NCI-H146 treated with DMSO at 0.1 percent for 48 hours (cell line): ENCODE measurements around the gene CDC26.
"Not testable (repeated sequence)": the region's sequence is repeated elsewhere in the genome, so short reads cannot be mapped to it uniquely, and the experiment has no call there.

ENCODE experiments used
- DNase-seq: peaks from one replicate; lab custom pipeline; 2025; ENCODE audit not compliant: unreplicated experiment; lab: John Stamatoyannopoulos, UW

CDC26 gene

GRCh38 chr9:113296247-113296646 lies 20.9 kb upstream of the CDC26 start:
- DNase-seq: not testable (repeated sequence)

GRCh38 chr9:113293285-113293878 lies 18.0 kb upstream of the CDC26 start:
- DNase-seq: no peak

GRCh38 chr9:113290052-113290607 lies 14.8 kb upstream of the CDC26 start:
- DNase-seq: no peak

- DNase-seq: no peak
Observed at GRCh38 chr9:113289091-113289490, 13.7 kb upstream of the CDC26 start.

GRCh38 chr9:113281356-113281755 lies 6.0 kb upstream of the CDC26 start:
- no peak for DNase-seq

GRCh38 chr9:113278840-113279239 lies 3.5 kb upstream of the CDC26 start:
- no peak for DNase-seq

GRCh38 chr9:113274474-113275156 lies 757 bp downstream of the CDC26 start:
- DNase-seq: peak; percentile 28

GRCh38 chr9:113269871-113270270 lies 5.5 kb downstream of the CDC26 start:
- DNase-seq: no peak

- no peak for DNase-seq
Observed at GRCh38 chr9:113269355-113269754, 6.0 kb downstream of the CDC26 start.

GRCh38 chr9:113267911-113268566 lies 7.3 kb downstream of the CDC26 start:
- no peak for DNase-seq

- no peak for DNase-seq
Observed at GRCh38 chr9:113266174-113266573, 9.2 kb downstream of the CDC26 start.

GRCh38 chr9:113261917-113262671 lies 13.3 kb downstream of the CDC26 start:
- DNase-seq: no peak

GRCh38 chr9:113258282-113258681 lies 17.1 kb downstream of the CDC26 start:
- no peak for DNase-seq

- no peak for DNase-seq
Observed at GRCh38 chr9:113257863-113258262, 17.5 kb downstream of the CDC26 start.

- no peak for DNase-seq
Observed at GRCh38 chr9:113255438-113255837, 19.9 kb downstream of the CDC26 start.

GRCh38 chr9:113254991-113255390 lies 20.4 kb downstream of the CDC26 start:
- DNase-seq: no peak

GRCh38 chr9:113250807-113251206 lies 24.6 kb downstream of the CDC26 start:
- no peak for DNase-seq

GRCh38 chr9:113249661-113250060 lies 25.7 kb downstream of the CDC26 start:
- not testable (repeated sequence) for DNase-seq

GRCh38 chr9:113247640-113248039 lies 27.7 kb downstream of the CDC26 start:
- DNase-seq: no peak

GRCh38 chr9:113246928-113247327 lies 28.4 kb downstream of the CDC26 start:
- DNase-seq: no peak

GRCh38 chr9:113245894-113246293 lies 29.5 kb downstream of the CDC26 start:
- DNase-seq: no peak
